Neuronal stem cell (in vitro differentiated cells): Measurements from ENCODE around the gene OR10D3.

Source experiments
- DNase-seq: peaks from one replicate; pipeline ENCODE4 v3.0.0-alpha.2; 2013; ENCODE audit warnings: low spot score
- H2AFZ ChIP-seq: one replicate; pipeline ENCODE4 v1.6.1; 2013; ENCODE audit warnings: mild to moderate bottlenecking, low read length, inconsistent platforms
- H2AK5ac ChIP-seq: 2 replicates; pipeline ENCODE4 v1.6.1; 2013; ENCODE audit warnings: low read depth, mild to moderate bottlenecking, inconsistent platforms, low read length, moderate library complexity, mixed read lengths
- H2BK120ac ChIP-seq: 2 replicates; pipeline ENCODE4 v1.6.1; 2013; ENCODE audit warnings: low read depth, mild to moderate bottlenecking, inconsistent platforms, low read length, moderate library complexity, mixed read lengths
- H2BK12ac ChIP-seq: one replicate; pipeline ENCODE4 v1.6.1; 2013; ENCODE audit warnings: low read length, inconsistent platforms
- H2BK15ac ChIP-seq: 2 replicates; pipeline ENCODE4 v1.6.1; 2013; ENCODE audit warnings: mild to moderate bottlenecking, low read length, inconsistent platforms, mixed read lengths
- H2BK5ac ChIP-seq: one replicate; pipeline ENCODE4 v1.6.1; 2013; ENCODE audit warnings: inconsistent platforms, mild to moderate bottlenecking, low read length, moderate library complexity
- H3K14ac ChIP-seq: one replicate; pipeline ENCODE4 v1.6.1; 2013; ENCODE audit warnings: low read length, inconsistent platforms
- H3K18ac ChIP-seq: 2 replicates; pipeline ENCODE4 v1.6.1; 2013; ENCODE audit warnings: low read length, inconsistent platforms
- H3K23ac ChIP-seq: 2 replicates; pipeline ENCODE4 v1.6.1; 2013; ENCODE audit warnings: low read depth, mild to moderate bottlenecking, mixed read lengths, low read length, inconsistent platforms; ENCODE audit not compliant: poor library complexity
- H3K27ac ChIP-seq: replicated peaks from 3 replicates; pipeline ENCODE4 v1.5.1; 2013; ENCODE audit warnings: low read length, inconsistent platforms
- H3K27me3 ChIP-seq, 3 experiments: 2 replicates each; pipeline ENCODE4 v1.6.1; 2013; ENCODE audit warnings: low read length in 3 of 3, mild to moderate bottlenecking in 2 of 3, inconsistent platforms in 1 of 3, low read depth in 1 of 3, mixed read lengths in 1 of 3, moderate library complexity in 1 of 3; ENCODE audit not compliant: control insufficient read depth in 3 of 3, insufficient read depth in 3 of 3
- H3K36me3 ChIP-seq, 2 donors: replicated peaks in 1 of 2; 2 replicates each; pipeline ENCODE4 v1.6.1; 2013; ENCODE audit warnings: low read length in 2 of 2; ENCODE audit not compliant: control insufficient read depth in 2 of 2, insufficient read depth in 2 of 2
- H3K4ac ChIP-seq: 2 replicates; pipeline ENCODE4 v1.6.1; 2013; ENCODE audit warnings: inconsistent platforms, mild to moderate bottlenecking, low read length, moderate library complexity
- H3K4me1 ChIP-seq, 2 donors: 1 replicate in 1 of 2; 2 replicates in 1 of 2; pipeline ENCODE4 v1.6.1; 2013; ENCODE audit warnings: low read length in 2 of 2, low read depth in 1 of 2; ENCODE audit not compliant: control insufficient read depth in 2 of 2, insufficient read depth in 1 of 2
- H3K4me2 ChIP-seq: one replicate; pipeline ENCODE4 v1.6.1; 2013; ENCODE audit warnings: mild to moderate bottlenecking, low read length, inconsistent platforms; ENCODE audit not compliant: insufficient read depth, poor library complexity, severe bottlenecking
- H3K4me3 ChIP-seq, 2 donors: 2 replicates each; pipeline ENCODE4 v1.5.1; 2013; ENCODE audit warnings: low read length in 2 of 2, mild to moderate bottlenecking in 2 of 2, inconsistent platforms in 1 of 2, moderate library complexity in 1 of 2
- H3K79me1 ChIP-seq: one replicate; pipeline ENCODE4 v1.6.1; 2013; ENCODE audit warnings: low read depth, mild to moderate bottlenecking, inconsistent platforms, low read length, moderate library complexity
- H3K9ac ChIP-seq: one replicate; pipeline ENCODE4 v1.6.1; 2013; ENCODE audit warnings: mild to moderate bottlenecking, low read depth, low read length, inconsistent platforms; ENCODE audit not compliant: poor library complexity
- H3K9me3 ChIP-seq, 2 donors: replicated peaks in 1 of 2; 2 replicates each; pipeline versions ENCODE3 to v1.6.1; 2013; ENCODE audit warnings: low read length in 2 of 2, mild to moderate bottlenecking in 2 of 2, inconsistent platforms in 1 of 2, low read depth in 1 of 2, mixed read lengths in 1 of 2, moderate library complexity in 1 of 2; ENCODE audit not compliant: control insufficient read depth in 2 of 2, insufficient read depth in 1 of 2
- H4K8ac ChIP-seq: one replicate; pipeline ENCODE4 v1.6.1; 2013; ENCODE audit warnings: low read depth, mild to moderate bottlenecking, inconsistent platforms, low read length, moderate library complexity
- H4K91ac ChIP-seq: one replicate; pipeline ENCODE4 v1.6.1; 2013; ENCODE audit warnings: low read length, low read depth, mild to moderate bottlenecking, inconsistent platforms; ENCODE audit not compliant: poor library complexity
- WGBS, 2 donors: extraction: QIAGEN DNeasy Blood & Tissue Kit; methylation state at CpG; one replicate each; pipeline ENCODE4 v1.1.7; 2013; ENCODE audit warnings: missing lambda C conversion rate in 2 of 2, mixed read lengths in 1 of 2; ENCODE audit not compliant: insufficient read length in 2 of 2, insufficient replicate concordance in 1 of 2; ENCODE audit errors: extremely low coverage in 2 of 2; 5-methylcytosine and 5-hydroxymethylcytosine counted together

The OR10D3 gene

DNA sequence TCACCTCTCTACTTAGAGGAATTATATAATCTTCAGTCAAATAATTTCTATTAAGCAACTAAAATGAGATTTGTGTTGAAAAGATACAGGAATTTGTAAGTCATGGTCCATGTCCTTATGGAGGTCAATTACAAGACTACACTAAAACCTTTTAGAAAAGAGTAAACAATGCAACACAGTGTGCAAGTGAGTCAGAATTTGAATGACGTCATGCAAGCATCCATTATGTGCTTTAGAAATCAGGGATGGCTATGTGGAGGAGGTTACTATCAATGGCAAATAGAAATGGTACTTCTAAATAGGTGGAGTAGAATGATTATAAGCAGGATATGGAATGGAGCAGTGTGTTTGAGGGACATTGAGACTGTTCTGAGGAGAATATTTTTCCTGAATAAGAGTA, 16.6 kb downstream of the OR10D3 start:
- Histone ChIP-seq H3K14ac (no peak overlapping the region), H2BK5ac (no peak overlapping the region), H3K36me3 (no peaks in the 10 kb centered on the region), H2BK15ac (no peak overlapping the region), H3K27ac (no peak overlapping the region), H3K4ac (no peak overlapping the region), H3K79me1 (no peaks in the 10 kb centered on the region), H2AFZ (no peak overlapping the region), H3K23ac (no peak overlapping the region), H3K4me2 (no peak overlapping the region), H3K4me1 (peaks cover 0 to 1% of the 10 kb centered on the region in 2 donors), H3K27me3 (peaks cover 0 to 2% (median 0%) of the 10 kb centered on the region in 3 experiments), H3K4me3 (no peak overlapping the region), H4K91ac (no peak overlapping the region), H3K18ac (no peak overlapping the region), H2BK12ac (no peak overlapping the region), H4K8ac (no peak overlapping the region), H3K9ac (no peak overlapping the region), H3K9me3 (no peaks in the 10 kb centered on the region), H2AK5ac (no peak overlapping the region), H2BK120ac (no peak overlapping the region)
- DNase-seq, result no peak
- WGBS, 2 donors, result no CpG with 5 or more reads among the region's 1 CpG

DNA sequence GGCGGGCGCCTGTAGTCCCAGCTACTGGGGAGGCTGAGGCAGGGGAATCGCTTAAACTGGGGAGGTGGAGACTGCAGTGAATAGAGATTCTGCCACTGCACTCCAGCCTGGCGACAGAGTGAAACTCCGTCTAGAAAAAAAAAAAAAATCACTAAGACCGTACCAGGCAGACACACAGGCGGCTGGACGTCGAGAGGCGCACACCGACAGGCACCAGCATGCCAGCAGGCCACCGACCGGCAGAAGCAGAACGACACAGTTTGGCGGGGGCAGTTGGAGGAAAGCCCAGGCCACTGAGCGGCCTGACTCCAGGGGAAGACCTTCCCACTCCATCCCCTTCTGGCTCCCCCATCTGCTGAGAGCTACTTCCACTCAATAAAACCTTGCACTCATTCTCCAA, 17.5 kb downstream of the OR10D3 start:
- H2BK12ac ChIP-seq, result no peak overlapping the region
- no peak overlapping the region for H3K14ac ChIP-seq
- no CpG with 5 or more reads among the region's 16 CpGs for WGBS, 2 donors
- H3K9me3 ChIP-seq, result no peaks in the 10 kb centered on the region
- no peak overlapping the region for H3K4me2 ChIP-seq
- DNase-seq, result no peak
- H3K23ac ChIP-seq, result no peak overlapping the region
- no peak overlapping the region for H3K18ac ChIP-seq
- no peaks in the 10 kb centered on the region for H3K79me1 ChIP-seq
- no peak overlapping the region for H3K9ac ChIP-seq
- H3K36me3 ChIP-seq, result no peaks in the 10 kb centered on the region
- H3K4ac ChIP-seq, result no peak overlapping the region
- H3K27me3 ChIP-seq, result peaks cover 0 to 2% (median 0%) of the 10 kb centered on the region in 3 experiments
- H3K4me3 ChIP-seq, result no peak overlapping the region
- H2BK15ac ChIP-seq, result no peak overlapping the region
- no peaks in the 10 kb centered on the region for H3K4me1 ChIP-seq
- H2AFZ ChIP-seq, result no peak overlapping the region
- H2BK120ac ChIP-seq, result no peak overlapping the region
- no peak overlapping the region for H2BK5ac ChIP-seq
- no peak overlapping the region for H4K8ac ChIP-seq
- no peak overlapping the region for H4K91ac ChIP-seq
- H3K27ac ChIP-seq, result no peak overlapping the region
- H2AK5ac ChIP-seq, result no peak overlapping the region

DNA sequence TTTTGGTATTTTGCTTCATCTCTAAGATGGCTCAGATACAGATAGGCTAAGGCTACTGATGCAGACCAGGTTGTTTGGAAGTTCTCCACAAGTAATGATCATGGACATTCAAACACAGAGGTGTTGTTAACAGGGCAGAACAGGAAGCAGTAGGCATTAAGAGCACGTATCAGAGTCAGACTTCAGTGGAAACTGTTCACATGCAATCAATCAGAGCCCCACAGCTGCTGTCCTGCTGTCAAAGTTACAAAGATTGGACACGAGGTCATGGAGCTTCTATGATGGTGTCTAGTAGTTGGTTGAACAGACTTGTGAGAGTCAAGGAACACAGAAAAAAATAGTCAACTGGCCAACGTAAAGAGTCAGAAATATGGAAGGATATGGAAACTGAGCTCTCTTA, 19.8 kb downstream of the OR10D3 start:
- no peak for DNase-seq
- no peak overlapping the region for H2AK5ac ChIP-seq
- no peak overlapping the region for H4K91ac ChIP-seq
- H3K23ac ChIP-seq, result no peak overlapping the region
- no peaks in the 10 kb centered on the region for H3K9me3 ChIP-seq
- H3K27ac ChIP-seq, result no peak overlapping the region
- H3K36me3 ChIP-seq, result no peaks in the 10 kb centered on the region
- H2BK15ac ChIP-seq, result no peak overlapping the region
- no CpG with 5 or more reads among the region's 3 CpGs for WGBS, 2 donors
- H3K9ac ChIP-seq, result no peak overlapping the region
- no peak overlapping the region for H2BK120ac ChIP-seq
- no peak overlapping the region for H2BK12ac ChIP-seq
- no peak overlapping the region for H3K4me3 ChIP-seq
- H3K4ac ChIP-seq, result no peak overlapping the region
- no peak overlapping the region for H4K8ac ChIP-seq
- no peak overlapping the region for H2BK5ac ChIP-seq
- H3K79me1 ChIP-seq, result no peaks in the 10 kb centered on the region
- H3K14ac ChIP-seq, result no peak overlapping the region
- no peaks in the 10 kb centered on the region for H3K4me1 ChIP-seq
- no peak overlapping the region for H2AFZ ChIP-seq
- H3K18ac ChIP-seq, result no peak overlapping the region
- H3K27me3 ChIP-seq, result peaks cover 0 to 2% (median 0%) of the 10 kb centered on the region in 3 experiments
- H3K4me2 ChIP-seq, result no peak overlapping the region

DNA sequence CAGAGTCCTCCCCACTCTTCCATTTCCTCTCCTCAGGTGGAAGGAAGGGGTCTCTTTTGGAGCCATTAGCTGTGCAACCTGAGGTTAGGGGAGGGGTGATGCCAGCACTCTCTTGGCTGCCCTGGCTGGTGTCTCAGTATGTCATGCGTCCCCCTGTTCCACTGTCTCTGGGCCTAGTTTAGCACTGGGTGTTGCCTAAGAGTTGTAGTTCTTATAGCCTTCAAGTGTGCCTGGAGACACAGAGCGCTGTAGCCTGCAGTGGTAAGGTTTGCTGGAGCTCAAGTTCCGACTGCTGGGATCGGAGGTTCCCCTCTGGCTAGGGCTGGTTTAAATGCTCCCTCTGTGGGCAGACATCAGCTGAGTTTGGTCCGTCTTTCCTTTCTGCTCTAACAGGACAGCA, 20.9 kb downstream of the OR10D3 start:
- Histone ChIP-seq H3K18ac (no peak overlapping the region), H4K91ac (no peak overlapping the region), H3K23ac (no peak overlapping the region), H3K4ac (no peak overlapping the region), H2AK5ac (no peak overlapping the region), H2BK5ac (no peak overlapping the region), H3K27me3 (peaks cover 0 to 2% (median 0%) of the 10 kb centered on the region in 3 experiments), H3K14ac (no peak overlapping the region), H2BK12ac (no peak overlapping the region), H3K27ac (no peak overlapping the region), H2AFZ (no peak overlapping the region), H4K8ac (no peak overlapping the region), H3K4me3 (no peak overlapping the region), H2BK15ac (no peak overlapping the region), H3K4me2 (no peak overlapping the region), H3K9ac (no peak overlapping the region), H3K4me1 (no peaks in the 10 kb centered on the region), H3K9me3 (no peaks in the 10 kb centered on the region), H3K36me3 (no peaks in the 10 kb centered on the region), H3K79me1 (no peaks in the 10 kb centered on the region), H2BK120ac (no peak overlapping the region)
- no peak for DNase-seq
- WGBS, 2 donors, result no CpG with 5 or more reads among the region's 5 CpGs
